ENCODE data around the gene IL15.

IL15 gene

GRCh38 chr4:141782205-141782604 lies 145.8 kb downstream of the IL15 start:
- DNase-seq = no peak
